Adrenal gland (tissue), 12 donors: Measurements from ENCODE around the gene AQP3. TPM values are rescaled to one million over a fixed set of nuclear protein-coding genes. Genes with fewer than 3 reads are reported as not detected.

ENCODE experiments used
- DNase-seq, 7 donors: peaks; one replicate each; pipeline ENCODE4 v3.0.0-alpha.2; 2019 to 2020
- H3K27ac ChIP-seq, 5 donors: fragments of 200-600 bp; sonication (generic) in 4 of 5; 1 replicate in 3 of 5; 2 replicates in 2 of 5; pipeline versions ENCODE4 v1.5.1 to v1.8.0; 2016 to 2020; ENCODE audit warnings: mild to moderate bottlenecking in 1 of 5
- H3K27me3 ChIP-seq: fragments of 200-600 bp; 2 replicates; pipeline ENCODE4 v1.8.0; 2021
- H3K36me3 ChIP-seq, 2 donors: fragments of 200-600 bp; replicated peaks in 1 of 2; 1 replicate in 1 of 2; 2 replicates in 1 of 2; pipeline versions ENCODE4 v1.5.1 to v1.8.0; 2018 to 2022
- H3K4me1 ChIP-seq, 2 donors: fragments of 200-600 bp; replicated peaks in 1 of 2; 1 replicate in 1 of 2; 2 replicates in 1 of 2; pipeline versions ENCODE4 v1.5.1 to v1.8.0; 2018 to 2021
- H3K4me3 ChIP-seq, 4 donors: fragments of 200-600 bp; sonication (generic) in 3 of 4; one replicate each; pipeline ENCODE4 v1.5.1; 2016 to 2018
- H3K9me3 ChIP-seq, 3 donors: fragments of 200-600 bp; sonication (generic) in 1 of 3; replicated peaks in 1 of 3; 1 replicate in 2 of 3; 2 replicates in 1 of 3; pipeline versions ENCODE4 v1.5.1 to v1.8.0; 2016 to 2021
- POLR2A ChIP-seq, 2 donors: fragments of 450-650 bp; IDR thresholded peaks; one replicate each; pipeline ENCODE4 v1.6.1; 2017; ENCODE audit warnings: antibody characterized with exemption in 2 of 2, mild to moderate bottlenecking in 2 of 2, moderate library complexity in 1 of 2
- WGBS, 4 donors: extraction: QIAGEN DNeasy Blood & Tissue Kit in 2 of 4; methylation state at CpG; one replicate each; pipeline versions ENCODE4 v1.1.5 to v1.1.7; 2013 to 2017; 5-methylcytosine and 5-hydroxymethylcytosine counted together
- intact Hi-C, 2 donors: fragments of 100-400 bp; cut with DNase I; formaldehyde crosslinking; loops; one replicate each; pipeline versions ENCODE4 v1.14.1 to v1.15.0; 2022 to 2023
- polyA plus RNA-seq, 3 donors: library from polyadenylated mRNA; stranded (reverse); fragments of 200-250 nt in 2 of 3; fragments of 350-450 nt in 1 of 3; fragmentation: Illumina TruSeq in 1 of 3; extraction: RNeasy Lipid Tissue Mini Kit (QIAGEN cat#74804) in 1 of 3; gene quantifications; one replicate each; pipeline ENCODE4 v1.2.3, GENCODE V29; 2013 to 2014
- total RNA-seq, 9 donors: library from RNA; depleted of rRNA in 4 of 9; stranded (reverse); fragments of >200 nt in 4 of 9; fragments of 120-200 nt in 1 of 9; fragmentation: NEBNext Ultra II Directional in 1 of 9; extraction: Animal tissue kit (Norgen Biotek cat#: 25700) in 1 of 9; gene quantifications; one replicate each; pipeline versions ENCODE4 v1.1.0 to v1.2.4, GENCODE V29; 2013 to 2023
- TF ChIP-seq, protein P1 (sequence below), 6 experiments: fragments of 450-650 bp in 4 of 6; fragments of 200-600 bp in 2 of 6; sonication (generic) in 1 of 6; IDR thresholded peaks; 1 replicate in 5 of 6; 2 replicates in 1 of 6; pipeline versions ENCODE4 v1.5.1 to v1.8.0; 2016 to 2021; ENCODE audit warnings: antibody characterized with exemption in 6 of 6, mild to moderate bottlenecking in 2 of 6, moderate library complexity in 1 of 6
- donor health status: healthy with polysubstance abuse.
- donor health status: Bipolar disorder and iron deficiency.
- donor health status: DM: yes; HTN: yes; CAD: no.
- donor health status: DM: no; HTN: no; CAD: no.
- donor health status: DM: no; HTN: no; CAD: no.
- donor health status: DM: yes; HTN: yes; CAD: no.

The AQP3 gene
- total and polyA plus RNA-seq, 12 donors = 0.88 to 17.9 (median 2.3) TPM

DNA sequence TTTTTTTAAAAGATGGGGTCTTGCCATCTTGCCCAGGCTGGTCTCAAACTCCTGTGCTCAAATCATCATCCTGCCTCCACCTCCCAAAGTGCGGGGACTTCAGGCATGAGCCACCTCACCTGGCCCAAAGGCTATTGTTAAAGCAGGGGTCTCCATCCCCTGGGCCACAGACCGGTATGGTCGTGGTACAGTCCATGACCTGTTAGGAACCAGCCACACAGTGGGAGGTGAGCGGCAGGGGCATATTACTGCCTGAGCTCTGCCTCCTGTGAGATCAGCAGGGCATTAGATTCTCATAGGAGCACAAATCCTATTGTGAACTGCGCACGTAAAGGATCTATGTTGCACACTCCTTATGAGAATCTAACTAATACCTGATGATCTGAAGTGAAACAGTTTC, 33.6 kb upstream of the AQP3 start:
- Histone ChIP-seq H3K4me3 (no peak overlapping the region), H3K27ac (no peak overlapping the region), H3K4me1 (no peaks in the 10 kb centered on the region), H3K27me3 (no peaks in the 10 kb centered on the region), H3K36me3 (no peaks in the 10 kb centered on the region), H3K9me3 (no peaks in the 10 kb centered on the region)
- no peak for DNase-seq
- intact Hi-C loops = no loop called here
- WGBS, 4 donors = 92 to 95% (median 95%) methylated on average over 4 to 6 of the region's 6 CpGs
- TF ChIP-seq, protein P1, sequence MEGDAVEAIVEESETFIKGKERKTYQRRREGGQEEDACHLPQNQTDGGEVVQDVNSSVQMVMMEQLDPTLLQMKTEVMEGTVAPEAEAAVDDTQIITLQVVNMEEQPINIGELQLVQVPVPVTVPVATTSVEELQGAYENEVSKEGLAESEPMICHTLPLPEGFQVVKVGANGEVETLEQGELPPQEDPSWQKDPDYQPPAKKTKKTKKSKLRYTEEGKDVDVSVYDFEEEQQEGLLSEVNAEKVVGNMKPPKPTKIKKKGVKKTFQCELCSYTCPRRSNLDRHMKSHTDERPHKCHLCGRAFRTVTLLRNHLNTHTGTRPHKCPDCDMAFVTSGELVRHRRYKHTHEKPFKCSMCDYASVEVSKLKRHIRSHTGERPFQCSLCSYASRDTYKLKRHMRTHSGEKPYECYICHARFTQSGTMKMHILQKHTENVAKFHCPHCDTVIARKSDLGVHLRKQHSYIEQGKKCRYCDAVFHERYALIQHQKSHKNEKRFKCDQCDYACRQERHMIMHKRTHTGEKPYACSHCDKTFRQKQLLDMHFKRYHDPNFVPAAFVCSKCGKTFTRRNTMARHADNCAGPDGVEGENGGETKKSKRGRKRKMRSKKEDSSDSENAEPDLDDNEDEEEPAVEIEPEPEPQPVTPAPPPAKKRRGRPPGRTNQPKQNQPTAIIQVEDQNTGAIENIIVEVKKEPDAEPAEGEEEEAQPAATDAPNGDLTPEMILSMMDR (IDR thresholded peaks at IDR 0.05) = no peak

DNA sequence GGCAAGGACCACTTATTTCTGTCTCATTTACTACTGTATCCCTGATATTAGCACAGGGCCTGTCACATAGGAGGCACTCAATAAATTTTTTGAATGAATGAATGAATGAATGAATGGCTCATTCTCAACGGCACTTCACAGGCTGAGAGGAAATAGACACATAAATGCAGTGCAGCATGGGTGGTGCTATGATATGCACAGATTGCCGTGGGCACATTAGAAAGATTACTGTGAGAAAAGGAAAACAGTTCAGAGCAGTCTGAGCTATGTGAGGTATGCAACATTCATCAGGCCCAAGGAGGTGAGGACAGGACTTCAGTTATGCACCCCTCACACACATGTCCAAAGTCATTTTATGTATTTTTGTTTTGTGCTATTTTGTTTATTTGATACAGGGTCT, 32.7 kb upstream of the AQP3 start:
- H3K4me1 ChIP-seq = no peaks in the 10 kb centered on the region
- H3K27me3 ChIP-seq = no peaks in the 10 kb centered on the region
- no peak for DNase-seq
- TF ChIP-seq, protein P1 (IDR thresholded peaks at IDR 0.05) = no peak
- no peak for TF ChIP-seq POLR2A (IDR thresholded peaks at IDR 0.05)
- no peaks in the 10 kb centered on the region for H3K9me3 ChIP-seq
- intact Hi-C loops = no loop called here
- H3K27ac ChIP-seq = no peak overlapping the region
- no peaks in the 10 kb centered on the region for H3K36me3 ChIP-seq
- H3K4me3 ChIP-seq = no peak overlapping the region
- 59 to 78% (median 67%) methylated on average over 2 of the region's 2 CpGs for WGBS, 4 donors

DNA sequence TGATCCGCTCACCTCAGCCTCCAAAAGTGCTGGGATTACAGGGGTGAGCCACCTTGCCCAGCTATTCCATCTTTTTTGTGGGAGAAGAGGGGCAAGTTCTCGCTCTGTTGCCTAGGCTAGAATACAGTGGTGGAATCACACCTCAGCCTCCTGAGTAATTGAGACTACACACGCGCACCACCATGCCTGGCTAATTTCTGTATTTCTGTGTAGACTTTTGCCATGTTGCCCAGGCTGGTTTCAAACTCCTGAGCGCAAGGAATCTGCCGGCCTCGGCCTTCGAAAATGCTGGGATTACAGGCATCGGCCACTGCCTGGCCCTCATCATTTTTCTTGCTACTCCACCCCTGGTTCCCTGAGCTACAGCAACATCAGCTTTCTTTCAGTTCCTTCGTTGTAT, 29.1 kb upstream of the AQP3 start:
- intact Hi-C loops = no loop called here
- H3K36me3 ChIP-seq = peaks cover 0 to 6% of the 10 kb centered on the region in 2 donors
- H3K4me3 ChIP-seq = no peak overlapping the region
- DNase-seq = peak in 1 of 7 donors; percentile 43
- no peak overlapping the region for H3K27ac ChIP-seq
- no peak for TF ChIP-seq POLR2A (IDR thresholded peaks at IDR 0.05)
- TF ChIP-seq, protein P1 (IDR thresholded peaks at IDR 0.05) = no peak
- no peaks in the 10 kb centered on the region for H3K9me3 ChIP-seq
- no peaks in the 10 kb centered on the region for H3K27me3 ChIP-seq
- 89 to 96% (median 93%) methylated on average over 10 of the region's 10 CpGs for WGBS, 4 donors
- H3K4me1 ChIP-seq = peaks cover 12 to 17% of the 10 kb centered on the region in 2 donors

DNA sequence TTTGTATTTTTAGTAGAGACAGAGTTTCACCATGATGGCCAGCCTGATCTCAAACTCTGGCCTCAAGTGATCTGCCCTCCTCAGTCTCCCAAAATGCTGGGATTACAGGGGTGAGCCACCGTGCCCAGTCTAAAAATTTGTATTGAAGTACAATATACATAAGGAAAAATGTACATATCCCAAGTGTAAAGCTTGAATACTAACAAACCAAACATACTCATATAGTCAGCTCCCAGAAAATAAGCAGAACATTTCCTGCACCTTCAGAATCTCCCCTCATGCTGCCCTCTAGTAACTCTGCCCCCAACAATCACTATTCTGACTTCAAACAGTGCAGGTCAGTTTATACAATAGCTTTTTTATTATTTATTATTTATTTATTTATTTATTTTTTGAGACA, 28.0 kb upstream of the AQP3 start:
- 76 to 100% (median 89%) methylated on average over 1 of the region's 1 CpG for WGBS, 4 donors
- Histone ChIP-seq H3K27me3 (no peaks in the 10 kb centered on the region), H3K27ac (no peak overlapping the region), H3K4me3 (no peak overlapping the region), H3K36me3 (peaks cover 0 to 18% of the 10 kb centered on the region in 2 donors), H3K9me3 (no peaks in the 10 kb centered on the region), H3K4me1 (peaks cover 12 to 17% of the 10 kb centered on the region in 2 donors)
- no peak for DNase-seq
- no peak for TF ChIP-seq POLR2A (IDR thresholded peaks at IDR 0.05)
- TF ChIP-seq, protein P1 (IDR thresholded peaks at IDR 0.05) = no peak
- intact Hi-C loops = no loop called here
